ENCODE results near the gene IKBIP.

GRCh38 chr12:98578392-98578791, 66.2 kb downstream of the IKBIP start:
- no peak for TF ChIP-seq CTCF (conservative IDR thresholded peaks at IDR 0.05)
- no peak for TF ChIP-seq ZFX (IDR thresholded peaks at IDR 0.05)
